ENCODE measurements around the gene NMUR2. TPM values are rescaled to one million over a fixed set of nuclear protein-coding genes. Genes with fewer than 3 reads are reported as not detected.

NMUR2 gene
- total RNA-seq, 2 experiments from 2014 or later: not detected

DNA sequence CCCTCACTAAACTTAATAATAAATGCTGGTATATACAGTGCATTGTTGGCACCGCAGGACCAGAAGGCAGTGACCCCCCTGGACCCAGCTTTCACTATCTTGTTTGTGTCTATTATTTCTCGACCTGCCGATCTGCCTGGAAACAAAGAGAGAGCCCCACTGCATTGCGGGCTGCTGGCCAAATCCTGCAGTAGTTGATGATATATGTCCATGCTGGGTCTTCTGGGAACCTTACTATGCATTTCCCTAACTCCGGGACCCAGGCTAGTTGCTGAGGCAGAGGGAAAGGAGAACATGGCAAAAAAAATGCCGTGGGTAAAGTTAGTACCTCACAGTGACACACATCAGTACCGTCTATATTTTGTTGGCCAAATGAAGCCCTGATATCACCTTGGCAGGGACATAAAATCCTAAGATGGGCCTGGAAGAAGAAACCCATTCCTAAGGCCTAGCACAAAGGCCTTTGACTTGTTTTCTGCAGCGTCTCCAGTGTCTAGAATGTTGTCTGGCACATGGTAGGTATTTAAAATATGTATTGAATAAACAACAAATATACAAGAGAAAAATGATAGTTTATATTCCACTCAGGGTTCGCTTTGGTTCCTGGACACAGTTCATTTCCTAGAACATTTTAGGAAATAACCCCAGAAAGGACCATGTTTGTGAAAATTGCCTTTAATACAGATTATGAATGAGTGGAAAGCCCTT, 46.1 kb downstream of the NMUR2 start:
- no peaks in the 10 kb centered on the region for H3K4me1 Mint-ChIP-seq
- H3K9me3 Mint-ChIP-seq: no peaks in the 10 kb centered on the region
- POLR2A ChIA-PET: no interaction called here
- H3K27me3 Mint-ChIP-seq: peaks cover 4% of the 10 kb centered on the region
- H3K36me3 Mint-ChIP-seq (ENCODE audit: low read depth): no peaks in the 10 kb centered on the region
- H3K4me3 Mint-ChIP-seq: no peak overlapping the region
- DNase-seq: no peak
- no peak overlapping the region for H3K27ac Mint-ChIP-seq
- CTCF ChIA-PET: no interaction called here

DNA sequence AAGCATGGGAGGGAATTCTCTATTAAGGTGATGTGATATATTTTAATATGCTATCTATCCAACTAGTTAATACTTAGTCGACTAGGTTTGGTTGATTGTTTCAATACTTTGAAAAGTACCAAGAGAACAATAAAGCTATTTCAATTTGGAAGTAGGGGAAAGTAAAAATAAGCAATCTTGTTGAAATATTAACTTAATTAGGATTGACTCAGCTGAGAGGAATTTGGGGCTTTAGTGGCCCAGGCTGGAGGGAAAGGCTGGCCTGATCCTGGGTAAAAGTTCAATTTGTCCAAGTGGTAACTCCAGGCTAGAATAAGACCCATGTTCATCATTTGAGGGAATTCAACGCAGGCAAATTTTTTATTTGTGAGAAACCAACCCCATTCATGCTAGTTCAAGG, 48.6 kb downstream of the NMUR2 start:
- H3K27me3 Mint-ChIP-seq: peaks cover 6% of the 10 kb centered on the region
- ChIA-PET CTCF (no interaction called here), POLR2A (no interaction called here)
- DNase-seq: no peak
- no peak overlapping the region for H3K4me3 Mint-ChIP-seq
- no peaks in the 10 kb centered on the region for H3K36me3 Mint-ChIP-seq (ENCODE audit: low read depth)
- no peaks in the 10 kb centered on the region for H3K4me1 Mint-ChIP-seq
- no peaks in the 10 kb centered on the region for H3K9me3 Mint-ChIP-seq
- no peak overlapping the region for H3K27ac Mint-ChIP-seq

DNA sequence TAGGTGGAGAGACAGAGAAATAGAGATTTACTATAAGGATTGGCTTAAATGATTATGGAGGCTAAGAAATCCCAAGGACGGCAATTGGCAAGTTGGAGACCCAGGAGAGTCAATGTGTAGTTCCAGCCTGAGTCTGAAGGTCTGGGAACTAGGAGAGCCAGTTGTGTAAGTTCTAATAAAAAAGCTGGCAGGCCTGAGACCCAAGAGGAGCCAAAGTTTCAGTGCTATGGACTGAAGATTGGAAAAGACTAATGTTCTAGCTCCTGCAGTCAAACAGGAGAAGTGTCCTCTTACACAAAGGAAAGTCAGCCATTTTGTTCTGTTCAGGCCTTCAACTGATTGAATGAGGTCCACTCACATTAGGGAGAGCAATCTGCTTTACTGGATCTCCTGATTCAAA, 50.0 kb downstream of the NMUR2 start:
- Mint-ChIP-seq H3K27ac (no peak overlapping the region), H3K27me3 (peaks cover 4% of the 10 kb centered on the region), H3K36me3 (ENCODE audit: low read depth) (no peaks in the 10 kb centered on the region), H3K9me3 (no peaks in the 10 kb centered on the region), H3K4me1 (no peaks in the 10 kb centered on the region), H3K4me3 (no peak overlapping the region)
- POLR2A ChIA-PET: no interaction called here
- no peak for DNase-seq
- CTCF ChIA-PET: interaction anchor here (1.4 kb wide), 1 partner anchor 8 kb away, joined by 3 read pairs; no protein-coding TSS in a partner anchor

DNA sequence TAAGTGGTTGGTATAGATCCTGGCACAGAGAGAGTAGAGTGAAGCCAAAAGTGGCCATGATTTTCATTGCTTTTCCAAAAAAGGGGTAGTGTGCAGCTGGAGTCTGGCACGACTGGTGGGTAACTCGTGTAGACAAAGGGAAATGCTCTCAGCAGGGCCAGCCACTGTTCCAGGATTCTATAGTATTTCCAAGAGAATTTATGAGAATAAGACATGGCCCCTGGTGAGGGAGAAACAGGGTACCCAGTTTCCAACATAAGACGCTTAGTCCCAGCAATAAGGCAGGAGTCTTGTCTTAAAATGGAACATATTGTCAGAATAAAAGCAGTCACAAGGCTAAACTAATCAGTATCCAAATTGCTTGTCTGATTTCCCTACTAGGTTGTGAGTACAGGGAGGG, 52.1 kb downstream of the NMUR2 start:
- Mint-ChIP-seq H3K4me1 (no peaks in the 10 kb centered on the region), H3K27ac (no peak overlapping the region), H3K36me3 (ENCODE audit: low read depth) (no peaks in the 10 kb centered on the region), H3K27me3 (peaks cover 2% of the 10 kb centered on the region), H3K9me3 (no peaks in the 10 kb centered on the region), H3K4me3 (no peak overlapping the region)
- ChIA-PET CTCF (no interaction called here), POLR2A (no interaction called here)
- no peak for DNase-seq

DNA sequence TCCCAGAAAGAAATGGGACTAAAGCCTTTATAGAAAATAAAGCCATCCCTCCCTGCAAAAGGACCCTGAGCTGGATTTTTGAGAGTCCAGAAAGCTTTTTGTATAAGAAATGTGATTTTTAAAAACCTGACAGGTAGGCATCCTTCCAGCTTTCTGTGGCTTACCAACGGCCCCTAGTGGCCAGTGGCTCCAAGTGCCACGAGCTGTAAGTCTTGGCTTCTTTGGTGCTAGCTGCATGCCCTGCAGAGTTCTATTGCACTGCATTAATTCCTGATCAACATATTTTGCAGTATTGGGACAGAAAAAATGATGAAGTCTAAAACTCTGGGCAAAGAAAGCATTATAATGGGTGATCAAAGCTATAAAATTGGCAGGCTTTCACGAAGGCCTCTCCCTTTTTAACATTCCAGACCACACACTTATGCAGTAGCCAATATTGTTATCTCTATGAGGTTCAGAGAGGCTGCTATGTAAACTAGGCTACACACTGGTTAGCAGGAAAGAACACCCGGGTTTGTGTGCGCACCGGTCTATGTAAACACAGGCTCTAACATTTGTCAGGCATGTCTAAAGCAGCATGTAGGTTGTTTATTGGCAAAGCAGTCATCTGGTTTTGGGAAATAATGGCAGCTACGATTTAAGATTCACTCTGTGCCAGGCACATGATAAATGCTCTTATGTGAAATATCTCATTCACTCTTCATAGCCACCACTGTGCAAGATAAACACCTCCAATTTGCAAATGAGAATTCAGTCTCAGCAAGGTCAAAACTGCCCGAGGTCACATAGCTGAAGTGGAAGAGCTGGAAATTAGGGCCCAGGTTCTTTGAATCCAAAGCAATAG, 55.2 kb downstream of the NMUR2 start:
- no peaks in the 10 kb centered on the region for H3K4me1 Mint-ChIP-seq
- POLR2A ChIA-PET: no interaction called here

More for the DNA sequence above, 55.2 kb downstream of the NMUR2 start:
- Mint-ChIP-seq H3K27me3 (peaks cover 2% of the 10 kb centered on the region), H3K4me3 (no peak overlapping the region), H3K9me3 (no peaks in the 10 kb centered on the region), H3K36me3 (ENCODE audit: low read depth) (no peaks in the 10 kb centered on the region), H3K27ac (no peak overlapping the region)
- peak; percentile 40 for DNase-seq
- CTCF ChIA-PET: interaction anchor here (0.9 to 2.4 kb wide), 5 partner anchors 11 to 524 kb away, joined by 3 to 7 read pairs (median 4); no protein-coding TSS in a partner anchor
